AG04450 (cell line): ENCODE data around the gene IP6K3. TPM values are rescaled to one million over a fixed set of nuclear protein-coding genes. Genes with fewer than 3 reads are reported as not detected.

Source experiments
- CTCF ChIA-PET: fragments of 300-600, 350-600 bp; formaldehyde crosslinking; extraction: SDS; loops from one replicate; lab custom pipeline; 2022; ENCODE audit warnings: antibody characterized with exemption, inconsistent platforms; lab: Charles Lee
- POLR2A ChIA-PET: fragments of 350-600 bp; formaldehyde crosslinking; extraction: SDS; loops from one replicate; lab custom pipeline; 2021; ENCODE audit warnings: antibody characterized with exemption, inconsistent platforms; lab: Yijun Ruan, JAX
- DNase-seq: peaks from one replicate; pipeline ENCODE4 v3.0.0-alpha.2; 2011; ENCODE audit warnings: low read depth, low spot score
- H3K27ac ChIP-seq: one replicate; pipeline ENCODE4 v1.5.1; 2012; ENCODE audit warnings: low read depth, low read length, control low read depth
- H3K27me3 ChIP-seq: one replicate; pipeline ENCODE4 v1.6.0; 2012; ENCODE audit warnings: low read length; ENCODE audit not compliant: control insufficient read depth, insufficient read depth
- H3K4me3 ChIP-seq: 2 replicates; pipeline ENCODE4 v1.5.1; 2011; ENCODE audit warnings: mild to moderate bottlenecking, low read depth, low read length, control low read depth
- H3K9me3 ChIP-seq: 2 replicates; pipeline ENCODE4 v1.5.1; 2012; ENCODE audit warnings: low read length; ENCODE audit not compliant: control insufficient read depth, insufficient read depth
- CTCF ChIP-seq: IDR thresholded peaks from 2 replicates; pipeline ENCODE4 v1.5.1; 2011; ENCODE audit warnings: low read depth, low read length, control low read depth, inconsistent platforms
- polyA plus RNA-seq: library from polyadenylated mRNA; depleted of rRNA; stranded (reverse); fragments of >200 nt; gene quantifications from 2 replicates; pipeline ENCODE4 v1.2.3, GENCODE V29; 2011

Gene IP6K3
- polyA plus RNA-seq, 1 experiment, result 1.1 TPM

GRCh38 chr6:33771146-33772081 lies 24.7 kb upstream of the IP6K3 start:
- POLR2A ChIA-PET, result interaction anchor here (0.6 to 2.8 kb wide), 13 partner anchors 11 to 374 kb away, joined by 3 to 15 read pairs (median 7); partner anchors contain the start of genes BAK1, GRM4, LEMD2 and UQCC2

GRCh38 chr6:33770833-33771145 lies 24.1 kb upstream of the IP6K3 start:
- POLR2A ChIA-PET, result interaction anchor here (0.6 to 2.8 kb wide), 13 partner anchors 11 to 374 kb away, joined by 3 to 15 read pairs (median 7); partner anchors contain the start of genes BAK1, GRM4, LEMD2 and UQCC2
- peak overlapping the region; percentile 7; the same call in 1 of the 2 replicates for H3K4me3 ChIP-seq
- peaks cover 2% of the 10 kb centered on the region for H3K27me3 ChIP-seq
- no peak for DNase-seq
- peaks cover 11% of the 10 kb centered on the region for H3K9me3 ChIP-seq
- CTCF ChIA-PET, result interaction anchor here (0.6 to 3.6 kb wide), 23 partner anchors 10 to 1438 kb away, joined by 3 to 57 read pairs (median 5); partner anchors contain the start of genes IP6K3, LEMD2 and UQCC2
- TF ChIP-seq CTCF, result no peak
- H3K27ac ChIP-seq, result peak overlapping the region; percentile 98

More at GRCh38 chr6:33771146-33772081, 24.7 kb upstream of the IP6K3 start:
- DNase-seq, result peak; percentile 93
- TF ChIP-seq CTCF, result peak; percentile 82
- Histone ChIP-seq H3K9me3 (peaks cover 10% of the 10 kb centered on the region), H3K4me3 (peak overlapping the region; percentile 27), H3K27ac (peak overlapping the region; percentile 98), H3K27me3 (no peaks in the 10 kb centered on the region)
- CTCF ChIA-PET, result interaction anchor here (0.6 to 3.6 kb wide), 25 partner anchors 9 to 1437 kb away, joined by 3 to 57 read pairs (median 5); partner anchors contain the start of genes IP6K3, LEMD2 and UQCC2

- TF ChIP-seq CTCF, result no peak
- no peak for DNase-seq
- H3K9me3 ChIP-seq, result peaks cover 11% of the 10 kb centered on the region
- peaks cover 2% of the 10 kb centered on the region for H3K27me3 ChIP-seq
- ChIA-PET POLR2A (interaction anchor here (0.6 to 1.6 kb wide), 7 partner anchors 19 to 375 kb away, joined by 3 to 14 read pairs (median 3); partner anchors contain the start of genes GRM4 and UQCC2), CTCF (interaction anchor here (0.7 to 4.3 kb wide), 15 partner anchors 10 to 388 kb away, joined by 3 to 28 read pairs (median 7); partner anchors contain the start of gene UQCC2)
- H3K4me3 ChIP-seq, result no peak overlapping the region
- H3K27ac ChIP-seq, result peak overlapping the region; percentile 98
These were observed 23.6 kb upstream of the IP6K3 start for GRCh38 chr6:33770124-33770832.

GRCh38 chr6:33769248-33769821 lies 22.6 kb upstream of the IP6K3 start:
- Histone ChIP-seq H3K4me3 (no peak overlapping the region), H3K9me3 (peaks cover 11% of the 10 kb centered on the region), H3K27me3 (peaks cover 4% of the 10 kb centered on the region), H3K27ac (peak overlapping the region; percentile 98)
- POLR2A ChIA-PET, result interaction anchor here (0.5 to 1.4 kb wide), 4 partner anchors 18 to 451 kb away, joined by 3 to 8 read pairs (median 3); partner anchors contain the start of gene UQCC2
- DNase-seq, result no peak
- TF ChIP-seq CTCF, result no peak
- CTCF ChIA-PET, result interaction anchor here (1.0 to 4.3 kb wide), 11 partner anchors 9 to 389 kb away, joined by 3 to 28 read pairs (median 7); partner anchors contain the start of gene UQCC2
